Pons (tissue), 1 donor: ENCODE results near the gene MGAT4B.

ENCODE experiments used
- DNase-seq: peaks from one replicate; pipeline ENCODE4 v3.0.0-alpha.2; 2016; ENCODE audit warnings: low spot score

MGAT4B gene

GRCh38 chr5:179768326-179769085 is 38.2 kb downstream of the MGAT4B start:
- no peak for DNase-seq

GRCh38 chr5:179767496-179768100 is 39.1 kb downstream of the MGAT4B start:
- DNase-seq = no peak

- no peak for DNase-seq
These were observed 39.8 kb downstream of the MGAT4B start for GRCh38 chr5:179766726-179767455.

- no peak for DNase-seq
These were observed 40.5 kb downstream of the MGAT4B start for GRCh38 chr5:179766021-179766725.

- DNase-seq = no peak
These were observed 41.3 kb downstream of the MGAT4B start for GRCh38 chr5:179765400-179765799.

GRCh38 chr5:179764056-179764455 is 42.6 kb downstream of the MGAT4B start:
- no peak for DNase-seq

- DNase-seq = peak; percentile 81
These were observed 43.3 kb downstream of the MGAT4B start for GRCh38 chr5:179763215-179763945.

GRCh38 chr5:179762781-179763176 is 43.9 kb downstream of the MGAT4B start:
- no peak for DNase-seq

- DNase-seq = no peak
These were observed 44.4 kb downstream of the MGAT4B start for GRCh38 chr5:179762079-179762780.

GRCh38 chr5:179759581-179760551 is 46.8 kb downstream of the MGAT4B start:
- peak; percentile 34 for DNase-seq

GRCh38 chr5:179758955-179759354 is 47.7 kb downstream of the MGAT4B start:
- no peak for DNase-seq

GRCh38 chr5:179755022-179755421 is 51.6 kb downstream of the MGAT4B start:
- DNase-seq = no peak

GRCh38 chr5:179753971-179754370 is 52.7 kb downstream of the MGAT4B start:
- no peak for DNase-seq

- no peak for DNase-seq
These were observed 56.7 kb downstream of the MGAT4B start for GRCh38 chr5:179749857-179750508.

GRCh38 chr5:179747811-179748210 is 58.9 kb downstream of the MGAT4B start:
- DNase-seq = no peak
